Measurements from ENCODE around the gene PFKL. TPM values are rescaled to one million over a fixed set of nuclear protein-coding genes. Genes with fewer than 3 reads are reported as not detected.

Gene PFKL
- 240 and 386 TPM in 2 replicates for total RNA-seq

DNA sequence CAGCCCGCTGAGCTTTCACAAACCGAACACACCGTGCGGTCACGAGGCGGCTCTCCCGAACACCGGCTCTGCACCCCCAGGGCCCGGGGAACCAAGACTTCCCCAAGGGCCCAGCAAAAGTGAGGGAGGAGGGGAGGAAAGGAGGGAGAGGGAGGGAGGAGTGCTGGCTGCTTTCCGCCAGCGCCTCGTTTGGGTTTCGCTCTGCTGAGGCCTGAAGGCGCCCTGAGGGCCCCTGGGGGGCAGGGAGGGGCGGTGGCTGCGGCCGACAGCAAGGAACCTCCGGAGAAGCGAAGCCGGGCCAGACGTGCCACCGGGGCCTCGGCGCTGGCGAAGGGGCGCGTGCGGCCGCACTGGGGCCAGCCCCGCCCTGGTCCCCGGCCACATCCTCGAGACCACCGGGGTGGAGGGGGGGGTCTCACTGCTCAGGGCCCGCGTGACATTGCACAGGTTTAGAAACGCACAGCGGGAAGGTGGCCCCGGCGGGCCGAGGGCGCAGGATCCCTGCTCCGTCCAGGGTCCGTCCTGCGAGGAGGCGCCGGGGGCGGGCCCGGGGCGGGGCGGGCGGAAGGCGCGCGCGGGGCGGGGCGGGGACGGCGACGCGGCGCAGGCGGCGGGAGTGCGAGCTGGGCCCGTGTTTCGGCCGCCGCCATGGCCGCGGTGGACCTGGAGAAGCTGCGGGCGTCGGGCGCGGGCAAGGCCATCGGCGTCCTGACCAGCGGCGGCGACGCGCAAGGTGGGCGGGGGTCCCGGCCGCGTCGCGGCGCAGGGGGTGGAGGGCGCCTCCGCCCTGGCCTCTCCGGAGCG lies at the start of gene PFKL:
PFKL (plus strand) TSS at position 596 of the 804 bp plus-strand sequence; CDS start at position 649, 53 bp downstream.

DNA sequence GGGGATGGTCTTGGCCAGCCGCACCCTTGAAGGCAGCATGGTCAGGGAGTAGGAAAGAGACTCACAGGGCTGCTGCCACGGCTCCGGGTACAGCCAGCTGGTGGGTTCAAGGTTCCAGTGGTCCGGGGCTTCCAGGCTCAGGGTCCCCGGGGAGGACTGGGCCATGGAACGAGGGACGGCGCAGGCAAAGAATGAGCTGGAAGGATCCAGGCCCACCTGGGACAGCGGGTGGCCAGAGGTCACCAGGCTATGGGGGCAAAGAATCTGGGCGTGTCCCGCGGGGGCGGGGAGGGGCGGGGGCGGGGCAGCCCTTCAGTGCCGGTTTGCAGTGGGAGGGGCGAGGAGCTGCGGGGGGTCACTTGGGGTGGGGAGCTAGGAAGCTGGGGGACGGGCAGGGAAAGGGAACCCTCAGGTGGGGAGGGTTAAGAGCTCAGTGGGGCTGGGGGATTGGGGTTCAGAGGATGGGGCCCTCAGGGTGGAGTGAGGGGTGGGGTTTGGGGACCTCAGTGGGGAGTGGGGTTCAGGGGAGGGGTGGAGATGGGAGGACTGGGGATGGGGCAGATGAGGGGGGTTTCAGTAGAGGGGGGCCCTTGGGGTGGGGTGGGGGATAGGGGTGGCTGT lies 38.1 kb upstream of the PFKL start, which contains the start of gene DNMT3L:
DNMT3L (minus strand) TSS at position 223 of the 621 bp plus-strand sequence. CDS start 638 bp downstream, outside the sequence.

DNA sequence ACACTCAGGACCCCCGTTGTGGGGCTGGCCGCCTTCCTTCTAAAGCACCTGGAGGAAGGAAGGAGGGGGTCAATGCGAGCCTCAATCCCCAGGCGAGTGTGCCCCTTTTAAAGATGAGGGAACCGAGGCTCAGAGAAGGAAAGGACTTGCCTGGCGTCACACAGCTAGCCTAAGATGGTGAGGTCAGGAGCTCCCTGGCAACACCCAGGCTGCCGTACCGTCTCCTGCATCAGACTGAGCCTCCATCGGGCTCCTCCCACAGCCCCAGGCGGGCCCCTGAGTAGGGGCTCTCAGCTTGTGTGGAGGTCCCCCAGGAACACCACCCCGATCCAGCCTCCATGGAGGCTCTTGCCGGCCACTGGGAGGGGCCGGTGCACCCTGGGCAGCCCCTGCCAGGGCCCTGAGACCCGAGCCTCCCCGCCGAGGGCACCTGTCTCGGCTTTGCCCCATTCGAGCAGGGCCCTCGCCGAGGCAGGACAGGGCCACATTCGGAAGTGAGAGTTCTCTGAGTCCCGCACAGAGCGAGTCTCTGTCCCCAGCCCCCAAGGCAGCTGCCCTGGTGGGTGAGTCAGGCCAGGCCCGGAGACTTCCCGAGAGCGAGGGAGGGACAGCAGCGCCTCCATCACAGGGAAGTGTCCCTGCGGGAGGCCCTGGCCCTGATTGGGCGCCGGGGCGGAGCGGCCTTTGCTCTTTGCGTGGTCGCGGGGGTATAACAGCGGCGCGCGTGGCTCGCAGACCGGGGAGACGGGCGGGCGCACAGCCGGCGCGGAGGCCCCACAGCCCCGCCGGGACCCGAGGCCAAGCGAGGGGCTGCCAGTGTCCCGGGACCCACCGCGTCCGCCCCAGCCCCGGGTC lies 14.5 kb upstream of the PFKL start, which contains the start of gene AIRE:
AIRE (plus strand) TSS at position 739 of the 855 bp plus-strand sequence. CDS start 131 bp downstream, outside the sequence.

DNA sequence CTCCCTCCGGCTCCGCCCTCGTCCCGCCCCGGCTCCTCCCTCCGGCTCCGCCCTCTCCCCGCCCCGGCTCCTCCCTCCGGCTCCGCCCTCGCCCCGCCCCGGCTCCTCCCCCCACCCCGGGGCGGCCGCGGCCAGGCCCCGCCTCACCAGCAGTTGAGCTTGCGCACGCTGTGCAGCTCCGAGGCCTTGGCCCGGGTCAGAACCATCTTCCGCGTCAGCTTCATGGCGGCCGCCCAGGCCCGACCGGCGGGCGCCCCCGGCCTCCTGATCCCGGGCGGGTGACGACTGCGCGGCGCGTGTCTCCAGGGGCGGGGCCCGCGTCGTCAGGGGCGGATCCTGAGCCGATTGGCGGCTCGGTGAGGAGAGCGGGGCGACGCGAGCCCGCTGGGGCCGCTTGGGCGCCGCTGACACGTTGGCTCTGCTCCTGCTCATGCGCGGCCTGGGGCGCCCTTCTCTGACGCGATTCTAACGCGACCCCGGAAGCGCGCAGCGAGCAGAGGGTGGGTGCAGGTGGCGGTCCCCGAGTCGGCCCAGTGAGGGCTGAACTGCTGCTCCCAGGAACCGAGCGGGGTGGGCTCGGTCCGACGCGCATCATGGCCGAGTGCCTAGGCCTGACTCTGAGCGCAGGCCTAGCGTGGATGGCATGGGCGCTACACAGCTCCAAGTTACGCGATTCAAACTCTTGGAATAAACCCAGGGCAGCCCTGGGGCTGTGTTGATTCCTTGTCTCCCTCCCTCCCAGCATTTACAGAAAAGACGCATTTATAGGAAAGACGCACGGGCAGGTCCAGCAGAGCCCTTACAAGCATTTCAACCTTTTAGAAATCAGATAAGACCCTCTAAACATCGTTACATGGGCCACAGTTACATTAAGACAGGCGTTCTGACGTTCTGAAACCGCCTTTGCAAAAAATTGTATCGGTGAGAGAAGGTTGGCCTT lies 39.4 kb downstream of the PFKL start, which contains the start of gene CFAP410:
CFAP410 (minus strand) TSS at position 420 of the 940 bp plus-strand sequence; CDS start at position 224, 196 bp downstream.

DNA sequence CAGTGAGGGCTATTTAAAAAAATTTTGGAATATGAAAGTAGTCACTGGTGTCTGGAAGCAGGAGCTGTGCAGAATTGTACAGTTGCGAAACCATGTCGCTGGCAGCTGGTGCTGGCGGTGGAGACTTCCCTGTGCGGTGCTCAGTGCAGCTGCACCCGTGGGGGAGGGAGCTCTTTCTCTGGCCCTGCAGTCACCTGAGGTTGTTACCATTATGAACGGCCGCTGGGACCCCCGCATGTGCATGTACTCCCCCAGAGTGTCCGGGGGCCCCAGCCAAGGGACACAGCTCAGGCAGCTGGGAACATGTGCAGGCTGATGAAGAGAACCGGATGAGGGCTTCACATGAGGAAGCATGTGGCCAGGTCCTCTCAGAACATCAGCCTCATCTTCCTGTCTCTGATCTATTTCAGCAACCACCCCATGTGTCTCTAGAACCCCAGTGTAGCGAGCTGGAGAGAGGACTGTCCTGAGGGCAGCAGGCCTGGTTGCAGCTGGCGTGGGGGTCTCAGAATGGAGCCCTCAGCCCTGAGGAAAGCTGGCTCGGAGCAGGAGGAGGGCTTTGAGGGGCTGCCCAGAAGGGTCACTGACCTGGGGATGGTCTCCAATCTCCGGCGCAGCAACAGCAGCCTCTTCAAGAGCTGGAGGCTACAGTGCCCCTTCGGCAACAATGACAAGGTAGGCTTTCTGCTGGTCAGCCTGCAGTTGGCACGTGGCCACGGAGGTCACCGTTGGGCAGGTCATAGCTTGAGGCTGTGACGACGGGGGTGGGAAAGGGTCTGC lies 53.5 kb downstream of the PFKL start, which contains the start of gene TRPM2:
TRPM2 (plus strand) TSS at position 431 of the 780 bp plus-strand sequence; CDS start at position 511, 80 bp downstream.

Other genes starting within 250 kb of the PFKL start
- 4.0 and 27.4 TPM in 2 replicates for gene PWP2, start 192.7 kb upstream of the PFKL start, total RNA-seq
- gene GATD3, start 166.4 kb upstream of the PFKL start, total RNA-seq, result 20.4 and 33.9 TPM in 2 replicates
- gene ICOSLG, start 59.1 kb upstream of the PFKL start, total RNA-seq, result 0.54 and 1.3 TPM in 2 replicates
- not detected in 2 replicates for gene DNMT3L, start 38.2 kb upstream of the PFKL start, total RNA-seq
- gene AIRE, start 14.2 kb upstream of the PFKL start, total RNA-seq, result under 0.01 TPM in 1 of 2 replicates, not detected in the other
- 4.9 and 6.1 TPM in 2 replicates for gene CFAP410, start 39.3 kb downstream of the PFKL start, total RNA-seq
- gene TRPM2, start 53.6 kb downstream of the PFKL start, total RNA-seq, result under 0.01 and 0.18 TPM in 2 replicates
- gene LRRC3, start 155.5 kb downstream of the PFKL start, total RNA-seq, result 0.99 and 1.2 TPM in 2 replicates
- not detected in 2 replicates for gene KRTAP10-1, start 240.1 kb downstream of the PFKL start, total RNA-seq